ENCODE measurements around the gene QKI. TPM values are rescaled to one million over a fixed set of nuclear protein-coding genes. Genes with fewer than 3 reads are reported as not detected.

QKI gene
- total RNA-seq, 2 experiments from 2014 or later: 69.0 to 70.6 TPM

- Mint-ChIP-seq H3K36me3 (peaks cover 4% of the 10 kb centered on the region), H3K9me3 (ENCODE audit: low read depth) (no peaks in the 10 kb centered on the region), H3K27ac (no peak overlapping the region), H3K27me3 (no peaks in the 10 kb centered on the region), H3K4me3 (no peak overlapping the region), H3K4me1 (peaks cover 9% of the 10 kb centered on the region)
- ATAC-seq (no peak), DNase-seq (no peak)
- CTCF ChIA-PET: no interaction called here
Observed at GRCh38 chr6:163446549-163446948, 32.0 kb downstream of the QKI start.

- no peak overlapping the region for H3K27ac Mint-ChIP-seq
- CTCF ChIA-PET: interaction anchor here (1.4 to 2.0 kb wide), 2 partner anchors 11 to 13 kb away, joined by 4 to 6 read pairs; no protein-coding TSS in a partner anchor
- H3K27me3 Mint-ChIP-seq: no peaks in the 10 kb centered on the region
- peaks cover under 1% of the 10 kb centered on the region for H3K4me1 Mint-ChIP-seq
- no peak for ATAC-seq
- peaks cover 1% of the 10 kb centered on the region for H3K36me3 Mint-ChIP-seq
- no peaks in the 10 kb centered on the region for H3K9me3 Mint-ChIP-seq (ENCODE audit: low read depth)
- DNase-seq: no peak
- no peak overlapping the region for H3K4me3 Mint-ChIP-seq
Observed at GRCh38 chr6:163449076-163449475, 34.6 kb downstream of the QKI start.

GRCh38 chr6:163454425-163454824 lies 39.9 kb downstream of the QKI start:
- Mint-ChIP-seq H3K9me3 (ENCODE audit: low read depth) (no peaks in the 10 kb centered on the region), H3K4me1 (peaks cover 21% of the 10 kb centered on the region), H3K27me3 (no peaks in the 10 kb centered on the region), H3K4me3 (no peak overlapping the region), H3K36me3 (peaks cover 15% of the 10 kb centered on the region), H3K27ac (no peak overlapping the region)
- CTCF ChIA-PET: interaction anchor here (0.7 kb wide), 1 partner anchor 39 kb away, joined by 3 read pairs; no protein-coding TSS in a partner anchor
- no peak for ATAC-seq
- no peak for DNase-seq

GRCh38 chr6:163455552-163455951 lies 41.0 kb downstream of the QKI start:
- no peak overlapping the region for H3K27ac Mint-ChIP-seq
- no peak overlapping the region for H3K4me3 Mint-ChIP-seq
- DNase-seq (no peak), ATAC-seq (no peak)
- no peaks in the 10 kb centered on the region for H3K27me3 Mint-ChIP-seq
- H3K9me3 Mint-ChIP-seq (ENCODE audit: low read depth): no peaks in the 10 kb centered on the region
- H3K4me1 Mint-ChIP-seq: peaks cover 30% of the 10 kb centered on the region
- CTCF ChIA-PET: interaction anchor here (1.0 kb wide), 1 partner anchor 22 kb away, joined by 3 read pairs; no protein-coding TSS in a partner anchor
- H3K36me3 Mint-ChIP-seq: peaks cover 19% of the 10 kb centered on the region

- H3K27me3 Mint-ChIP-seq: no peaks in the 10 kb centered on the region
- no peak for ATAC-seq
- peaks cover 43% of the 10 kb centered on the region for H3K4me1 Mint-ChIP-seq
- CTCF ChIA-PET: no interaction called here
- peaks cover 26% of the 10 kb centered on the region for H3K36me3 Mint-ChIP-seq
- no peak for DNase-seq
- H3K9me3 Mint-ChIP-seq (ENCODE audit: low read depth): no peaks in the 10 kb centered on the region
- peak overlapping the region; percentile 73 for H3K27ac Mint-ChIP-seq
- H3K4me3 Mint-ChIP-seq: no peak overlapping the region
Observed at GRCh38 chr6:163457637-163458561, 43.4 kb downstream of the QKI start.

DNA sequence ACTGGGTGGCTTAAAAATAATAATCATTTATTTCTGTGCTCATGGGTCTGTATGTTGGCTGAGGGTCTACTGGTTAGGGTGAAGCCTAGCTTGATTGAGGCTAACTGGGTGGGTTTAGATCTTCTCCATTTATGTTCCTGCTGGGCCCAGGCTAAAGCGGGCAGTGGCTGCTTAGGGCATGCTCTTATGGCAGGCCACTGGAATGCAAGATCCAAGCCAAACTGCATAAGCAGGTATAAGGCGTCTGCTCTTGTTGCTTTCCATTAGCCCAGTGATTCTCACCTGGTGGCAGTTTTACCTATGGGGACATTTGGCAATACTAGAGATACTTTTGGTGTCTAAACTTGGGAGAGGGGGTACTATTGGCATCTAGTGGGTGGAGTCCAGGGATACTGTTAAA lies 44.5 kb downstream of the QKI start:
- Mint-ChIP-seq H3K9me3 (ENCODE audit: low read depth) (peaks cover 2% of the 10 kb centered on the region), H3K27ac (peak overlapping the region; percentile 100), H3K27me3 (no peaks in the 10 kb centered on the region), H3K4me1 (peaks cover 48% of the 10 kb centered on the region), H3K4me3 (peak overlapping the region; percentile 93), H3K36me3 (peaks cover 35% of the 10 kb centered on the region)
- ATAC-seq (no peak), DNase-seq (no peak)
- CTCF ChIA-PET: no interaction called here

DNA sequence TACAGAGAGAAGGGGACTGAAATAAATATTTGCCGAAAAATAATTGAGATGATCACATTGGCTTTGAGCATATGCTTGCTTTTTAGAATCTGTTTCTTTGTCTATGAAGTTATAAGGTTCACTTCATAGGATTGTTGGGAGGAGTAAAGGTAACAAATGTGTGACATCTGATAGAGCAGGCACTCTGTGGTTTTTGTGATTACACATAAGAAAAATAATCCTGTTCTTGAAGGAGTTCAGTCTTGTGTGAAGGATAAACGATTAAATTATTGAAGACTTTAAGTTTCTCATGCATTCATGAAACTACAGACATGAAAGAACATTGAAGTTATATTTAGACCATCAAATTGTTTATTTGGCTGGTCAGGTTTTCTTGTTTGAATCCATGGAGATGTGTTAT lies 45.0 kb downstream of the QKI start:
- DNase-seq (no peak), ATAC-seq (no peak)
- Mint-ChIP-seq H3K27me3 (no peaks in the 10 kb centered on the region), H3K4me3 (peak overlapping the region; percentile 93), H3K9me3 (ENCODE audit: low read depth) (peaks cover 2% of the 10 kb centered on the region), H3K4me1 (peaks cover 51% of the 10 kb centered on the region), H3K36me3 (peaks cover 39% of the 10 kb centered on the region), H3K27ac (peak overlapping the region; percentile 100)
- CTCF ChIA-PET: interaction anchor here (1.2 kb wide), 1 partner anchor 9 kb away, joined by 6 read pairs; no protein-coding TSS in a partner anchor

GRCh38 chr6:163460307-163460782 lies 45.8 kb downstream of the QKI start:
- DNase-seq: peak; percentile 43
- H3K4me1 Mint-ChIP-seq: peaks cover 53% of the 10 kb centered on the region
- H3K4me3 Mint-ChIP-seq: peak overlapping the region; percentile 93
- no peaks in the 10 kb centered on the region for H3K27me3 Mint-ChIP-seq
- H3K36me3 Mint-ChIP-seq: peaks cover 44% of the 10 kb centered on the region
- H3K27ac Mint-ChIP-seq: peak overlapping the region; percentile 100
- peak; percentile 92 for ATAC-seq
- CTCF ChIA-PET: interaction anchor here (0.8 to 1.2 kb wide), 4 partner anchors 9 to 56 kb away, joined by 3 to 6 read pairs (median 3); no protein-coding TSS in a partner anchor
- H3K9me3 Mint-ChIP-seq (ENCODE audit: low read depth): peaks cover 2% of the 10 kb centered on the region

DNA sequence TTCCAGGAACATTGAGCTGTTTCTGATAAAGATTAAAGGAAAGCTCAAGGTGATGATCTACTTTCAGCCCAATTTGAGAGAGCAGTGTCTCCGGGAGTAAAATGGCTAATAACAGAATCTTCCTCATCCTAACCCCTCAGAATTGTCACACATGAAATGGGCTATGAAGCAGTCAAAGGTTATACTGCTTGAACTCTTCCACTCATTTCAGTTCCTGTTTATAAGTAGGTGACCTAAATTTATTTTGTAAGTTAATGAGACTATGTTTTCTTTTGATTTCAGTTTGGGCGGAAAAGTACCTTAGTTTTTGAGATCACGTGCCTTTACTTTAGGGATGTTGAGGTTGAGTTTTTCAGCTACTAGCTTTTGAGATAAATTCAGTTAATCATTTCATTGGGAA lies 47.2 kb downstream of the QKI start:
- H3K4me3 Mint-ChIP-seq: peak overlapping the region; percentile 47
- H3K36me3 Mint-ChIP-seq: peaks cover 45% of the 10 kb centered on the region
- peaks cover 53% of the 10 kb centered on the region for H3K4me1 Mint-ChIP-seq
- peaks cover 2% of the 10 kb centered on the region for H3K9me3 Mint-ChIP-seq (ENCODE audit: low read depth)
- H3K27ac Mint-ChIP-seq: peak overlapping the region; percentile 77
- DNase-seq: no peak
- ATAC-seq: no peak
- H3K27me3 Mint-ChIP-seq: no peaks in the 10 kb centered on the region
- CTCF ChIA-PET: no interaction called here

- Mint-ChIP-seq H3K36me3 (peaks cover 38% of the 10 kb centered on the region), H3K4me1 (peaks cover 43% of the 10 kb centered on the region), H3K4me3 (no peak overlapping the region), H3K27ac (peak overlapping the region; percentile 19), H3K27me3 (no peaks in the 10 kb centered on the region), H3K9me3 (ENCODE audit: low read depth) (peaks cover 2% of the 10 kb centered on the region)
- DNase-seq: no peak
- ATAC-seq: no peak
- CTCF ChIA-PET: interaction anchor here (0.8 kb wide), 1 partner anchor 47 kb away, joined by 3 read pairs; no protein-coding TSS in a partner anchor
Observed at GRCh38 chr6:163463180-163463579, 48.7 kb downstream of the QKI start.

DNA sequence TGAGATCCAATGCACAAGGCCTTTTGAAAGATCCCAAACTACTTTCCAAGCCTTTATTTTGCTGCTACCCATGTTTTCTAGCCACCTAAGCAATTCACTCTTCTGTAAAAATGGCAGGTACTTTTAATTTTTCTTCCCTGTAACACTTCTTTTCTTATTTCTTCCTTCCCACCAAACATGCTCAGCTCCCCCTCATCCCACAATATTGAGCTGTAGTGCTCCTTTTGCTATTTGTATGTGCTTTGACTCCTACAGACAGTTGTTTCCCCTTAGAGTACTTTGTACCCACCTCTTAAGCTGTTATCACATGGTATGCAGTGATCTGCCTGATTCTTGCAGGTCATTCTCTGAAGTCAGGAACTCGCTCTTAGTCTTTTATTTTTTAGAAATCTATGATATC lies 49.3 kb downstream of the QKI start:
- Mint-ChIP-seq H3K27ac (no peak overlapping the region), H3K36me3 (peaks cover 41% of the 10 kb centered on the region), H3K9me3 (ENCODE audit: low read depth) (peaks cover 2% of the 10 kb centered on the region), H3K4me3 (no peak overlapping the region), H3K4me1 (peaks cover 43% of the 10 kb centered on the region), H3K27me3 (no peaks in the 10 kb centered on the region)
- ATAC-seq (no peak), DNase-seq (no peak)
- CTCF ChIA-PET: no interaction called here

DNA sequence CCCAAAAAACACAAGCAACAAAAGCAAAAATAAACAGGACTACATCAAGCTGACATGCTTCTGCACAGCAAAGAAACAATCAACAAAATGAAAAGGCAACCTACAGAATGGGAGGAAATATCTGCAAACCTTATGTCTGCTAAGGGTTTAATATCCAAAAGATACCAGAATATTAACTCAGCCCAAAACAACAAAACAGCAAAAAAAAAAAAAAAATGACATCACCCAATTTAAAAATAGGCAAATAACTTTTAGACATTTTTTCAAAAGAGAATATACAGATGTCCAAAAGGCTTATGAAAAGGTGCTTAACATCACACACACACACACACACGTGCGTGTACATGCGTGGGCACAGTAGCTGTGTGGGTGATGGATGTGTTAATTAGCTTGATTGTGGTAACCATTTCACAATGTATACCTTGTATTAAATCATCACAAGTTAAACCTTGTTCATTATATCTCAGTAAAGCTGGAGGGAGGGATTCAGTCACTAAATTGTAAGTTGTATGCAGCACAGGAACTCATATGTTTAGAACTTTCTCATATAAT lies 52.4 kb downstream of the QKI start:
- peaks cover 19% of the 10 kb centered on the region for H3K9me3 Mint-ChIP-seq (ENCODE audit: low read depth)
- no peaks in the 10 kb centered on the region for H3K27me3 Mint-ChIP-seq
- no peak for ATAC-seq
- DNase-seq: no peak
- no peak overlapping the region for H3K4me3 Mint-ChIP-seq
- H3K27ac Mint-ChIP-seq: no peak overlapping the region
- H3K4me1 Mint-ChIP-seq: peaks cover 22% of the 10 kb centered on the region
- CTCF ChIA-PET: no interaction called here
- peaks cover 56% of the 10 kb centered on the region for H3K36me3 Mint-ChIP-seq

GRCh38 chr6:163468738-163469137 lies 54.2 kb downstream of the QKI start:
- H3K27me3 Mint-ChIP-seq: no peaks in the 10 kb centered on the region
- H3K4me1 Mint-ChIP-seq: peaks cover 15% of the 10 kb centered on the region
- peaks cover 51% of the 10 kb centered on the region for H3K36me3 Mint-ChIP-seq
- no peak overlapping the region for H3K4me3 Mint-ChIP-seq
- ATAC-seq (no peak), DNase-seq (no peak)
- peaks cover 19% of the 10 kb centered on the region for H3K9me3 Mint-ChIP-seq (ENCODE audit: low read depth)
- CTCF ChIA-PET: no interaction called here
- H3K27ac Mint-ChIP-seq: no peak overlapping the region
